ENCODE data around the gene MYL7. TPM values are rescaled to one million over a fixed set of nuclear protein-coding genes. Genes with fewer than 3 reads are reported as not detected.
"Not testable (repeated sequence)": the region's sequence is repeated elsewhere in the genome, so short reads cannot be mapped to it uniquely, and the experiment has no call there.

Gene MYL7
- 0.44 TPM for polyA plus RNA-seq (2013, experiment 1 of 2; ENCODE audit: insufficient read length)
- 0.57 TPM for polyA plus RNA-seq (2013, experiment 2 of 2; ENCODE audit: insufficient read length)

GRCh38 chr7:44141221-44141850 is at the start of gene MYL7:
MYL7 (minus strand) TSS chr7:44141332; CDS start chr7:44141305, 27 bp downstream.
- DNase-seq = no peak

- DNase-seq = no peak
Measured at GRCh38 chr7:44189993-44190872, 49.1 kb upstream of the MYL7 start.

- DNase-seq = no peak
Measured at GRCh38 chr7:44189286-44189992, 48.3 kb upstream of the MYL7 start, which contains the start of gene GCK. GCK (minus strand) TSS chr7:44189439; CDS start chr7:44188953, 486 bp downstream.

- DNase-seq = no peak
Measured at GRCh38 chr7:44188480-44189225, 47.5 kb upstream of the MYL7 start.

- DNase-seq = no peak
Measured at GRCh38 chr7:44187636-44188416, 46.7 kb upstream of the MYL7 start.

- DNase-seq = no peak
Measured at GRCh38 chr7:44186736-44187135, 45.6 kb upstream of the MYL7 start.

GRCh38 chr7:44185729-44186128 is 44.6 kb upstream of the MYL7 start:
- DNase-seq = no peak

GRCh38 chr7:44184873-44185446 is 43.8 kb upstream of the MYL7 start:
- no peak for DNase-seq

GRCh38 chr7:44184206-44184872 is 43.2 kb upstream of the MYL7 start:
- peak; percentile 79 for DNase-seq

GRCh38 chr7:44183386-44183785 is 42.3 kb upstream of the MYL7 start:
- no peak for DNase-seq

- no peak for DNase-seq
Measured at GRCh38 chr7:44182827-44183226, 41.7 kb upstream of the MYL7 start.

GRCh38 chr7:44180631-44181030 is 39.5 kb upstream of the MYL7 start:
- DNase-seq = no peak

GRCh38 chr7:44177570-44178131 is 36.5 kb upstream of the MYL7 start:
- DNase-seq = no peak

- no peak for DNase-seq
Measured at GRCh38 chr7:44176486-44176885, 35.4 kb upstream of the MYL7 start.

- no peak for DNase-seq
Measured at GRCh38 chr7:44175730-44176129, 34.6 kb upstream of the MYL7 start.

- not testable (repeated sequence) for DNase-seq
Measured at GRCh38 chr7:44174694-44174948, 33.5 kb upstream of the MYL7 start.

- DNase-seq = no peak
Measured at GRCh38 chr7:44173911-44174693, 33.0 kb upstream of the MYL7 start.

- no peak for DNase-seq
Measured at GRCh38 chr7:44172803-44173424, 31.8 kb upstream of the MYL7 start.

GRCh38 chr7:44172352-44172751 is 31.2 kb upstream of the MYL7 start:
- no peak for DNase-seq

All from fibroblast of skin of abdomen (primary cell).